Measurements from ENCODE around the gene ALLC.
A peak's percentile ranks its signal among the peaks of the same experiment; 100 is the strongest.

The ALLC gene

DNA sequence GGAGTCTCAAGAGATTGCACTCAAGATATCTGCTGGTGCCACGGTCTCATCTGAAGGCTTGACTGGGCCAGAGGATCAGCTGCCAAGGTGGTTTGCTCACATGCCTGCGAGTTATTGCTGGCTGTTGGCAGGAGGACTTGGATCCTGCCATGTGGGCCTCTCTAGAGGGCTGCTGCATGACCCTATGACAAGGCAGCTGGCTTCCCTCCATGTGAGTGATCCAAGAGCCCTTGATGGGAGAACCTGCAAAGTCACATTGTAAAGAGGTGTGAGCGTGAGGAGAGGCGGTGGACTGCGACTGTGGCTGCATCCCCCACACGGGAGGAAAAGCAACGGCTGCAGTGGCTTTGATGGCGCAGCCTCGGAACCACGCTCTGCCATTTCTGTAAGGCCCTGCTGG, 4.0 kb upstream of the ALLC start:
- peaks cover 23% of the 10 kb centered on the region for H3K4me1 ChIP-seq (ENCODE audit: control insufficient read depth, insufficient read depth, low read depth, low read length)
- no peak overlapping the region for H2BK12ac ChIP-seq (ENCODE audit: low read length in 2 of 2)
- H3K27me3 ChIP-seq (ENCODE audit: control insufficient read depth in 1 of 2, insufficient read depth in 1 of 2, low read length in 2 of 2): peaks cover 18 to 39% of the 10 kb centered on the region in 2 experiments
- H2AK5ac ChIP-seq (ENCODE audit: low read length, severe bottlenecking): no peak overlapping the region
- 90% methylated on average over 10 of the region's 10 CpGs for WGBS
- H2BK15ac ChIP-seq (ENCODE audit: low read depth, poor library complexity, severe bottlenecking): no peak overlapping the region
- no peak for DNase-seq
- H3K79me1 ChIP-seq (replicated peaks; ENCODE audit: low read length, poor library complexity, severe bottlenecking): no peaks in the 10 kb centered on the region
- no peak overlapping the region for H3K4me2 ChIP-seq (ENCODE audit: low read length, poor library complexity, severe bottlenecking)
- H3K9me3 ChIP-seq (ENCODE audit: control insufficient read depth, low read length): peaks cover 3% of the 10 kb centered on the region
- no peak overlapping the region for H3K4me3 ChIP-seq (ENCODE audit: insufficient read depth in 1 of 2, low read depth in 1 of 2, low read length in 2 of 2)
- no peak overlapping the region for H3K27ac ChIP-seq (ENCODE audit: low read length, poor library complexity, severe bottlenecking)
- no peak overlapping the region for H3K9ac ChIP-seq (ENCODE audit: low read length)
- no peak overlapping the region for H2BK5ac ChIP-seq (ENCODE audit: low read depth, low read length, poor library complexity, severe bottlenecking)
- H3K14ac ChIP-seq (ENCODE audit: low read length in 2 of 2): no peak overlapping the region
- no peak overlapping the region for H2BK120ac ChIP-seq (ENCODE audit: low read depth, low read length)
- no peak overlapping the region for H4K91ac ChIP-seq (ENCODE audit: low read length)
- no peaks in the 10 kb centered on the region for H3K36me3 ChIP-seq (ENCODE audit: control insufficient read depth in 1 of 2, insufficient read depth in 2 of 2, low read depth in 1 of 2, low read length in 2 of 2)
- no peak overlapping the region for H4K8ac ChIP-seq (ENCODE audit: low read length)
- H3K18ac ChIP-seq (ENCODE audit: low read depth in 1 of 2, low read length in 2 of 2): no peak overlapping the region
- no peak overlapping the region for H3K23ac ChIP-seq (ENCODE audit: low read length in 2 of 2)
- no peak overlapping the region for H3K4ac ChIP-seq (ENCODE audit: low read depth in 1 of 2, low read length in 2 of 2)
- H2AFZ ChIP-seq (ENCODE audit: low read depth, low read length): no peak overlapping the region

DNA sequence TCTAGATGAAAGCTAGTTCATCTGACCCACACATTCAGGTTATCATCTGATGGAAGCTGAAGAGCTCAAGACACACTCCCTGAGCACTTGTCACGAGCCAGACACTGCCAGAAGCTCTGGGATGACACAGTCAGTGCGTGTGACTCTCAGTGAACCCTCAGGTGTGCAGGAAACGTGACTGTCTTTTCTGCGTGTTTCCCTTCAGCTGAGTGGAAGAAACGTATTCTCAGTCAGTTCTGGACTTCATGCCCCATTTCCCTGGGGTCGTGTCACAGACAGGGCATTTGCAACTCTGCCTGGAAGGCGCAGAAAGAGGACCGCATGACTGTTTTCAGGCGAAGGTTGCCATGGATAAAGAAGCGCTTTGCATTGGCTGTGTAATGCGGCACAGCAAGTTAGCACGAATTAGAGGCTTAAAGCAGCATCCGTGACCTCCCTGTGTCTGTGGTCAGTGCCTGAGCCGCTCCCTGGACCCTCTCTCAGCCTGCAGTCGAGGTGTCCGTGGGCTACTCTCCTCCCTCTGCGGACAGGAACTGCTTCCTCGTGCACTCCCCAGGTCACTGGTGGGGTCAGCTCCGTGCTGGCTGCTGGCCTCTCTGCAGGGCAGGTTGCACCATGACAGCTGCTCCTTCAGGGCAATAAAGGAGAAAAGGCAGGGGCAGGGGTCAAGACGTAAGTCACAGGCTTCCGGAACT, 3.3 kb upstream of the ALLC start:
- 80% methylated on average over 21 of the region's 21 CpGs for WGBS

DNA sequence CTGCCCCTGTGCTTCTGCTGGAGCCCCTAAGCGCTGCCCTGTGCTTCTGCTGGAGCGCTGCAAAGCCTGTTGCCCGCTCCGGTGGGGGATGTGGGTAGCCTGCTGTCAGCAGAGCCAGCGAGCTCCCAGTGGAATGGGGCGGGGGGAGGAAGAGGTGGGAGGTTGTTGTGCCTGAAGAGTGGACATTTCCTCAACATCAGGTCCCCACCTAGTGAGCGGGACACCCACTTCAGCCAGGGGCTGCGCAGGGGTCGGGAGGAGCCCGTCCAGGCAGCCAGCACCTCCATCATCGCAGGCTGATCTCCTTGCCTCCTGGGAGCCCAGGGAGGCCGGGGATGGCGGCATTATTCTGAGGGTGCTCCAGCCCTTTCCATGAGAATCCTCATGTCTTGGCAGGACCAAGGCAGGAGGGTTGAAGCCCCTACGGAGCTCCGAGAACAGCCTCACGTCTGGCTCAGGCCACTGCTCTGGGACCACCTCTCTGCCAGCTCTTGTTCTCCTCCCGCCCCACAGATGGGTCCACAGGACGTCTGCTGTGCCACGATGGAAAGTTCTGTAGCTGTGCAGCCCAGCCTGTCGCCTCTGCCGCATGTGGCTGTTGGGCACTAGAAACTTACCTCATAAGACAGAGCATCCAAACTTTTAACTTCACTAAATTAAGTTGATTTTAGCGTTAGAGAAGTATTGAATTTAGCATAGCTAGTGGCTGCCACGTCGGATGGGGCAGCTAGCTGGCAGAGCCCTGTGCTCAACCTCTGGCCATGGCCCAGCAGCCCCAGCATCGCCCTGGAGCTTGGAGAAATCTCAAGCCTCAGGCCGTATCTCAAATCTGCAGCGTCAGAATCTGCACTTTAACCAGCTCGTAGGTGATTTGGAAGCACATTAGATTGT, 1.9 kb upstream of the ALLC start:
- H3K14ac ChIP-seq (ENCODE audit: low read length in 2 of 2): no peak overlapping the region
- H4K91ac ChIP-seq (ENCODE audit: low read length): no peak overlapping the region
- H2BK120ac ChIP-seq (ENCODE audit: low read depth, low read length): no peak overlapping the region
- no peak overlapping the region for H2AFZ ChIP-seq (ENCODE audit: low read depth, low read length)
- no peaks in the 10 kb centered on the region for H3K36me3 ChIP-seq (ENCODE audit: control insufficient read depth in 1 of 2, insufficient read depth in 2 of 2, low read depth in 1 of 2, low read length in 2 of 2)
- H3K9me3 ChIP-seq (ENCODE audit: control insufficient read depth, low read length): peaks cover 3% of the 10 kb centered on the region
- no peak overlapping the region for H2BK12ac ChIP-seq (ENCODE audit: low read length in 2 of 2)
- WGBS: 88% methylated on average over 27 of the region's 28 CpGs
- no peak overlapping the region for H3K4me3 ChIP-seq (ENCODE audit: insufficient read depth in 1 of 2, low read depth in 1 of 2, low read length in 2 of 2)
- H3K23ac ChIP-seq (ENCODE audit: low read length in 2 of 2): no peak overlapping the region
- H2AK5ac ChIP-seq (ENCODE audit: low read length, severe bottlenecking): no peak overlapping the region
- no peak overlapping the region for H3K27ac ChIP-seq (ENCODE audit: low read length, poor library complexity, severe bottlenecking)
- no peak overlapping the region for H3K9ac ChIP-seq (ENCODE audit: low read length)
- no peak for DNase-seq
- no peak overlapping the region for H3K18ac ChIP-seq (ENCODE audit: low read depth in 1 of 2, low read length in 2 of 2)
- no peak overlapping the region for H3K4me2 ChIP-seq (ENCODE audit: low read length, poor library complexity, severe bottlenecking)
- H3K27me3 ChIP-seq (ENCODE audit: control insufficient read depth in 1 of 2, insufficient read depth in 1 of 2, low read length in 2 of 2): peaks cover 13 to 31% of the 10 kb centered on the region in 2 experiments
- no peak overlapping the region for H4K8ac ChIP-seq (ENCODE audit: low read length)
- H2BK5ac ChIP-seq (ENCODE audit: low read depth, low read length, poor library complexity, severe bottlenecking): no peak overlapping the region
- peak overlapping the region in 1 of 2 experiments; percentile 36 for H3K4ac ChIP-seq (ENCODE audit: low read depth in 1 of 2, low read length in 2 of 2)
- no peaks in the 10 kb centered on the region for H3K79me1 ChIP-seq (replicated peaks; ENCODE audit: low read length, poor library complexity, severe bottlenecking)
- H3K4me1 ChIP-seq (ENCODE audit: control insufficient read depth, insufficient read depth, low read depth, low read length): peaks cover 18% of the 10 kb centered on the region
- no peak overlapping the region for H2BK15ac ChIP-seq (ENCODE audit: low read depth, poor library complexity, severe bottlenecking)

More for the DNA sequence above, 3.3 kb upstream of the ALLC start:
- Histone ChIP-seq H2AK5ac (ENCODE audit: low read length, severe bottlenecking) (no peak overlapping the region), H3K23ac (ENCODE audit: low read length in 2 of 2) (no peak overlapping the region), H3K4me3 (ENCODE audit: insufficient read depth in 1 of 2, low read depth in 1 of 2, low read length in 2 of 2) (no peak overlapping the region), H2BK5ac (ENCODE audit: low read depth, low read length, poor library complexity, severe bottlenecking) (no peak overlapping the region), H3K4ac (ENCODE audit: low read depth in 1 of 2, low read length in 2 of 2) (no peak overlapping the region), H3K36me3 (ENCODE audit: control insufficient read depth in 1 of 2, insufficient read depth in 2 of 2, low read depth in 1 of 2, low read length in 2 of 2) (no peaks in the 10 kb centered on the region), H4K8ac (ENCODE audit: low read length) (no peak overlapping the region), H3K9me3 (ENCODE audit: control insufficient read depth, low read length) (peaks cover 3% of the 10 kb centered on the region), H2BK120ac (ENCODE audit: low read depth, low read length) (no peak overlapping the region), H2BK15ac (ENCODE audit: low read depth, poor library complexity, severe bottlenecking) (no peak overlapping the region), H3K79me1 (replicated peaks; ENCODE audit: low read length, poor library complexity, severe bottlenecking) (no peaks in the 10 kb centered on the region), H4K91ac (ENCODE audit: low read length) (no peak overlapping the region), H3K27me3 (ENCODE audit: control insufficient read depth in 1 of 2, insufficient read depth in 1 of 2, low read length in 2 of 2) (peaks cover 16 to 36% of the 10 kb centered on the region in 2 experiments), H2AFZ (ENCODE audit: low read depth, low read length) (no peak overlapping the region), H3K14ac (ENCODE audit: low read length in 2 of 2) (no peak overlapping the region), H2BK12ac (ENCODE audit: low read length in 2 of 2) (no peak overlapping the region), H3K18ac (ENCODE audit: low read depth in 1 of 2, low read length in 2 of 2) (no peak overlapping the region), H3K9ac (ENCODE audit: low read length) (no peak overlapping the region), H3K4me2 (ENCODE audit: low read length, poor library complexity, severe bottlenecking) (no peak overlapping the region), H3K4me1 (ENCODE audit: control insufficient read depth, insufficient read depth, low read depth, low read length) (peaks cover 23% of the 10 kb centered on the region), H3K27ac (ENCODE audit: low read length, poor library complexity, severe bottlenecking) (no peak overlapping the region)
- DNase-seq: no peak
